HG02623 (cell line): ENCODE results near the gene CFAP119.

Experiments
- ATAC-seq: cut with Tn5 transposase; IDR thresholded peaks from one replicate; pipeline ENCODE4 v1.9.1; 2021; ENCODE audit warnings: moderate library complexity; ENCODE audit not compliant: unreplicated experiment

CFAP119 gene

GRCh38 chr16:30715750-30716445 is 46.0 kb downstream of the CFAP119 start:
- ATAC-seq = no peak

- no peak for ATAC-seq
These were observed 50.1 kb downstream of the CFAP119 start for GRCh38 chr16:30711712-30712111.

DNA sequence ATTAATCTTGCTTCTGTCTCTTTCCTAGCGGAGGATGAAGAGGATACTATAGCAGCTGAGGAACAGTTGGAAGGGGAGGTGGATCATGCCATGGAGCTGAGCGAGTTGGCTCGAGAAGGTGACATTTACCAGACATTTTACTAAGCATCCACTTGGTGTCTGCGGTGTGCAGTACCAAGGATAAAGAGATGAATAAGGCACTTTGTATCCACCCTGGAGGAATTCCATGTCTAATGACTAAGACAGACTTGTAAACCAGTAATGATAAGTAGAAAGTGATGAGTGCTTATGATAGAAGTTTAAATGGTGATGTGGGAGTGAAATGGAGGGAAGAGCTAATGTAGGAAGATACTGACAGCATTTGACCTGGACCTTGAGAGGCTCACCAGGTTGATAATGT is 50.9 kb downstream of the CFAP119 start:
- no peak for ATAC-seq
